ENCODE measurements around the gene RNF150.
A peak's percentile ranks its signal among the peaks of the same experiment; 100 is the strongest.

Gene RNF150

DNA sequence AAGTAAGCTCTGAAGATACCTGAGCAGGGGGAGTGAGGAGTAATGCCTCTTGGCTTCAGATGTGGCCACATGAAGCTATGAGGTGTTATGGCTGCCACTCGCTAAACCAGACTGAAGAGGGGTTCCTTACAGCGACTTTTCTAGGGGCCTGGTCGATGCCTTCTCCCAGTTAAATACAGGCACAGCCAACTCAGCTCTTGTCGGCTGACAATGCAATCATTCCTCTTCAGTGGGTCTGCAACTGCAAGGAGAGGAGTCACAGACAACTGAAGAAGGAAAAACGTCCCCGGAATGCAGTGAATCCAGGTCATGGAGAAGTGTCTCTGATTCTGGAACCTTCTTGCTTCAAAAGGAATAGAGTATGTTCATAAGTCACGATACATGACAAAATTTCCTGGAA lies 106.4 kb downstream of the RNF150 start:
- TF ChIP-seq ZNF8 (CRISPR knock-in tag; IDR thresholded peaks at IDR 0.05) = no peak
- no peak for TF ChIP-seq ESRRG (CRISPR knock-in tag; IDR thresholded peaks at IDR 0.05)
- TF ChIP-seq TSHZ2 (CRISPR knock-in tag; IDR thresholded peaks at IDR 0.05) = no peak
- TF ChIP-seq BACH2 (CRISPR knock-in tag; IDR thresholded peaks at IDR 0.05; ENCODE audit: borderline replicate concordance) = no peak
- no peak for TF ChIP-seq RARB (CRISPR knock-in tag; IDR thresholded peaks at IDR 0.05)
- no peak for TF ChIP-seq SNAI2 (CRISPR knock-in tag; IDR thresholded peaks at IDR 0.05)
- TF ChIP-seq, protein P1, sequence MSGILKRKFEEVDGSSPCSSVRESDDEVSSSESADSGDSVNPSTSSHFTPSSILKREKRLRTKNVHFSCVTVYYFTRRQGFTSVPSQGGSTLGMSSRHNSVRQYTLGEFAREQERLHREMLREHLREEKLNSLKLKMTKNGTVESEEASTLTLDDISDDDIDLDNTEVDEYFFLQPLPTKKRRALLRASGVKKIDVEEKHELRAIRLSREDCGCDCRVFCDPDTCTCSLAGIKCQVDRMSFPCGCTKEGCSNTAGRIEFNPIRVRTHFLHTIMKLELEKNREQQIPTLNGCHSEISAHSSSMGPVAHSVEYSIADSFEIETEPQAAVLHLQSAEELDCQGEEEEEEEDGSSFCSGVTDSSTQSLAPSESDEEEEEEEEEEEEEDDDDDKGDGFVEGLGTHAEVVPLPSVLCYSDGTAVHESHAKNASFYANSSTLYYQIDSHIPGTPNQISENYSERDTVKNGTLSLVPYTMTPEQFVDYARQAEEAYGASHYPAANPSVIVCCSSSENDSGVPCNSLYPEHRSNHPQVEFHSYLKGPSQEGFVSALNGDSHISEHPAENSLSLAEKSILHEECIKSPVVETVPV (CRISPR knock-in tag; IDR thresholded peaks at IDR 0.05) = no peak
- no peak for TF ChIP-seq ISL1 (CRISPR knock-in tag; IDR thresholded peaks at IDR 0.05)
- no peak for TF ChIP-seq GLIS3 (CRISPR knock-in tag; IDR thresholded peaks at IDR 0.05)
- TF ChIP-seq OSR1 (CRISPR knock-in tag; IDR thresholded peaks at IDR 0.05) = no peak
- TF ChIP-seq ZC3H10 (CRISPR knock-in tag; IDR thresholded peaks at IDR 0.05) = no peak
- TF ChIP-seq ARNTL (CRISPR knock-in tag; IDR thresholded peaks at IDR 0.05; ENCODE audit: borderline replicate concordance, low read depth) = no peak
- TF ChIP-seq, protein P2, sequence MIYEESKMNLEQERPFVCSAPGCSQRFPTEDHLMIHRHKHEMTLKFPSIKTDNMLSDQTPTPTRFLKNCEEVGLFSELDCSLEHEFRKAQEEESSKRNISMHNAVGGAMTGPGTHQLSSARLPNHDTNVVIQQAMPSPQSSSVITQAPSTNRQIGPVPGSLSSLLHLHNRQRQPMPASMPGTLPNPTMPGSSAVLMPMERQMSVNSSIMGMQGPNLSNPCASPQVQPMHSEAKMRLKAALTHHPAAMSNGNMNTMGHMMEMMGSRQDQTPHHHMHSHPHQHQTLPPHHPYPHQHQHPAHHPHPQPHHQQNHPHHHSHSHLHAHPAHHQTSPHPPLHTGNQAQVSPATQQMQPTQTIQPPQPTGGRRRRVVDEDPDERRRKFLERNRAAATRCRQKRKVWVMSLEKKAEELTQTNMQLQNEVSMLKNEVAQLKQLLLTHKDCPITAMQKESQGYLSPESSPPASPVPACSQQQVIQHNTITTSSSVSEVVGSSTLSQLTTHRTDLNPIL (CRISPR knock-in tag; IDR thresholded peaks at IDR 0.05; ENCODE audit: low read depth) = no peak
- TF ChIP-seq ZNF70 (CRISPR knock-in tag; IDR thresholded peaks at IDR 0.05) = no peak
- TF ChIP-seq ZNF565 (CRISPR knock-in tag; conservative IDR thresholded peaks at IDR 0.05; ENCODE audit: low read depth) = no peak
- TF ChIP-seq TOX (CRISPR knock-in tag; IDR thresholded peaks at IDR 0.05; ENCODE audit: borderline replicate concordance) = no peak
- TF ChIP-seq TCF4 (CRISPR knock-in tag; IDR thresholded peaks at IDR 0.05; ENCODE audit: borderline replicate concordance) = no peak
- no peak for TF ChIP-seq ZFP30 (CRISPR knock-in tag; IDR thresholded peaks at IDR 0.05)
- ATAC-seq = no peak

DNA sequence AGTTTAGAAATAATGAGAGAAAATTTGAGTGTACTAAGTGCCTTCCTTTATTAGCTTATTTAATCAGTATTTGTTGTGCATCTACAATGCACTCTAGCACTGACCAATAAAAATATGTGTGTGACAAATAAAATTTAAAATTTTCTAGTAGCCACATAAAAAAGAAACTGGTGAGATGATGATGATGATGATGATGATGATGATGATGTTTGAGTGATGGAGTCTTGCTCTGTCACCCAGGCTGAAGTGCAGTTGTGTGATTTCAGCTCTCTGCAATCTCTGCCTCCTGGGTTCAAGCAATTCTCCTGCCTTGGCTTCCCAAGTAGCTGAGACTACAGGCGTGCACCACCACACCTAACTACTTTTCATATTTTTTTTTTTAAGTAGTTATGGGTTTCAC lies 110.2 kb downstream of the RNF150 start:
- no peak for ATAC-seq
- TF ChIP-seq ZC3H10 (CRISPR knock-in tag; IDR thresholded peaks at IDR 0.05) (no peak), RARB (CRISPR knock-in tag; IDR thresholded peaks at IDR 0.05) (no peak), ISL1 (CRISPR knock-in tag; IDR thresholded peaks at IDR 0.05) (no peak), TOX (CRISPR knock-in tag; IDR thresholded peaks at IDR 0.05; ENCODE audit: borderline replicate concordance) (no peak), ZFP3 (CRISPR knock-in tag; IDR thresholded peaks at IDR 0.05) (no peak), TCF4 (CRISPR knock-in tag; IDR thresholded peaks at IDR 0.05; ENCODE audit: borderline replicate concordance) (no peak)
- TF ChIP-seq, protein P3, sequence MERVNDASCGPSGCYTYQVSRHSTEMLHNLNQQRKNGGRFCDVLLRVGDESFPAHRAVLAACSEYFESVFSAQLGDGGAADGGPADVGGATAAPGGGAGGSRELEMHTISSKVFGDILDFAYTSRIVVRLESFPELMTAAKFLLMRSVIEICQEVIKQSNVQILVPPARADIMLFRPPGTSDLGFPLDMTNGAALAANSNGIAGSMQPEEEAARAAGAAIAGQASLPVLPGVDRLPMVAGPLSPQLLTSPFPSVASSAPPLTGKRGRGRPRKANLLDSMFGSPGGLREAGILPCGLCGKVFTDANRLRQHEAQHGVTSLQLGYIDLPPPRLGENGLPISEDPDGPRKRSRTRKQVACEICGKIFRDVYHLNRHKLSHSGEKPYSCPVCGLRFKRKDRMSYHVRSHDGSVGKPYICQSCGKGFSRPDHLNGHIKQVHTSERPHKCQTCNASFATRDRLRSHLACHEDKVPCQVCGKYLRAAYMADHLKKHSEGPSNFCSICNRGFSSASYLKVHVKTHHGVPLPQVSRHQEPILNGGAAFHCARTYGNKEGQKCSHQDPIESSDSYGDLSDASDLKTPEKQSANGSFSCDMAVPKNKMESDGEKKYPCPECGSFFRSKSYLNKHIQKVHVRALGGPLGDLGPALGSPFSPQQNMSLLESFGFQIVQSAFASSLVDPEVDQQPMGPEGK (CRISPR knock-in tag; IDR thresholded peaks at IDR 0.05; ENCODE audit: borderline replicate concordance) = no peak

DNA sequence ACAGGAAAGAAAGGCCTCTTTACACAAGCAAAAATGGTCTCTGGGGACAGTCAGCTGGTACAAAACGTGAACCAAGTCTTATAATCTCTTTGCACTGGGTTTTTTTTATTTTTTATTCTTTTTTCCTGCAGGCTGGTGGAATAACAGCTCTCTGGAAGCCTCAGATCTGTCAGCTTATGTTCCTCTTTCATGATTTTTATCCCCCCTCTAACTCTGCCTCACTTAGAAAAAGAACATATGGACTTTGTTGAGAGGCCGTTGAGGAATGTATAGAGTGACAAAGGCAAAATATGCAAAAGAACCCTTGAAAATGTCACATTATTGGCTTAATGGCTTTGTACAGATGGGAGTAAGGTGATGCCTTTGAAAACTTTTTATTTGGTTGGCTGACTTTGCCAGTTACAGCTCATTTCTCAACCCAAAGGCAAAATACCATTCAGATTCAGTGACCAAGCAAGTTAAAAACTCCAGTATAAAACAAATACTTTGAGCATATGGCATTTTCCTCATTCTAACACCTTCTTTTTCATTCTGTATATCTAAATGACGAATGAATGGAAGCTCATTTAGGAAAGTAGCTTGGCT lies 111.1 kb downstream of the RNF150 start:
- ATAC-seq = peak; percentile 48
- no peak for TF ChIP-seq ISL1 (CRISPR knock-in tag; IDR thresholded peaks at IDR 0.05)
- TF ChIP-seq TSHZ2 (CRISPR knock-in tag; IDR thresholded peaks at IDR 0.05) = no peak
- no peak for TF ChIP-seq ARNTL (CRISPR knock-in tag; IDR thresholded peaks at IDR 0.05; ENCODE audit: borderline replicate concordance, low read depth)
- TF ChIP-seq, protein P2 (CRISPR knock-in tag; IDR thresholded peaks at IDR 0.05; ENCODE audit: low read depth) = no peak
- TF ChIP-seq, protein P1 (CRISPR knock-in tag; IDR thresholded peaks at IDR 0.05) = no peak
- no peak for TF ChIP-seq RARB (CRISPR knock-in tag; IDR thresholded peaks at IDR 0.05)
- TF ChIP-seq GLIS3 (CRISPR knock-in tag; IDR thresholded peaks at IDR 0.05) = no peak
- TF ChIP-seq CSDC2 (CRISPR knock-in tag; IDR thresholded peaks at IDR 0.05) = no peak
- no peak for TF ChIP-seq OSR1 (CRISPR knock-in tag; IDR thresholded peaks at IDR 0.05)
- TF ChIP-seq, protein P3 (CRISPR knock-in tag; IDR thresholded peaks at IDR 0.05; ENCODE audit: borderline replicate concordance) = no peak
- TF ChIP-seq ESRRG (CRISPR knock-in tag; IDR thresholded peaks at IDR 0.05) = no peak
- TF ChIP-seq ZFP3 (CRISPR knock-in tag; IDR thresholded peaks at IDR 0.05) = no peak

Data from SK-N-SH treated with all-trans-retinoic acid at 6 μM for 48 hours (cell line).